SK-N-SH treated with all-trans-retinoic acid at 6 μM for 48 hours (cell line): ENCODE measurements around the gene ZBTB7B.

Source experiments
- ARNTL ChIP-seq: fragments of 450-650 bp; formaldehyde crosslinking; IDR thresholded peaks from 2 replicates; pipeline ENCODE4 v1.5.0; 2020; ENCODE audit warnings: low read depth, mild to moderate bottlenecking, moderate library complexity, borderline replicate concordance
- BACH2 ChIP-seq: fragments of 250-450 bp; sonication (Bioruptor Pico); IDR thresholded peaks from 2 replicates; pipeline ENCODE4 v1.9.0; 2021; ENCODE audit warnings: mild to moderate bottlenecking, borderline replicate concordance
- CSDC2 ChIP-seq: fragments of 250-450 bp; sonication (Bioruptor Pico); IDR thresholded peaks from 2 replicates; pipeline ENCODE4 v1.5.0; 2020; ENCODE audit warnings: mild to moderate bottlenecking, moderate library complexity
- CSRNP3 ChIP-seq: fragments of 250-450 bp; sonication (Bioruptor Pico); IDR thresholded peaks from 2 replicates; pipeline ENCODE4 v1.5.1; 2021; ENCODE audit warnings: mild to moderate bottlenecking, moderate library complexity
- GLIS3 ChIP-seq: fragments of 250-450 bp; sonication (Bioruptor Pico); IDR thresholded peaks from 2 replicates; pipeline ENCODE4 v1.5.0; 2020; ENCODE audit warnings: mild to moderate bottlenecking, moderate library complexity
- RARB ChIP-seq: fragments of 250-450 bp; sonication (Bioruptor Pico); IDR thresholded peaks from 2 replicates; pipeline ENCODE4 v1.8.0; 2021; ENCODE audit warnings: mild to moderate bottlenecking, moderate library complexity
- SNAI2 ChIP-seq: fragments of 250-450 bp; sonication (Bioruptor Pico); IDR thresholded peaks from 2 replicates; pipeline ENCODE4 v1.5.0; 2020; ENCODE audit warnings: mild to moderate bottlenecking, moderate library complexity
- TCF4 ChIP-seq: fragments of 250-450 bp; sonication (Bioruptor Pico); IDR thresholded peaks from 2 replicates; pipeline ENCODE4 v1.8.0; 2021; ENCODE audit warnings: mild to moderate bottlenecking, moderate library complexity, borderline replicate concordance
- TOX ChIP-seq: fragments of 250-450 bp; sonication (Bioruptor Pico); IDR thresholded peaks from 2 replicates; pipeline ENCODE4 v1.8.0; 2021; ENCODE audit warnings: mild to moderate bottlenecking, moderate library complexity, borderline replicate concordance
- TSHZ2 ChIP-seq: fragments of 250-450 bp; sonication (Bioruptor Pico); IDR thresholded peaks from 2 replicates; pipeline ENCODE4 v1.5.0; 2020; ENCODE audit warnings: mild to moderate bottlenecking, moderate library complexity
- ZC3H10 ChIP-seq: fragments of 250-450 bp; sonication (Bioruptor Pico); IDR thresholded peaks from 2 replicates; pipeline ENCODE4 v1.5.1; 2021; ENCODE audit warnings: mild to moderate bottlenecking, moderate library complexity
- ZFP3 ChIP-seq: fragments of 250-450 bp; sonication (Bioruptor Pico); IDR thresholded peaks from 2 replicates; pipeline ENCODE4 v1.5.0; 2020; ENCODE audit warnings: mild to moderate bottlenecking, moderate library complexity
- ZFP30 ChIP-seq: fragments of 450-650 bp; formaldehyde crosslinking; IDR thresholded peaks from 2 replicates; pipeline ENCODE4 v1.5.0; 2022; ENCODE audit warnings: mild to moderate bottlenecking, moderate library complexity

- TF ChIP-seq GLIS3 (CRISPR knock-in tag) (no peak), TOX (no peak), BACH2 (CRISPR knock-in tag) (no peak), TSHZ2 (no peak), SNAI2 (CRISPR knock-in tag) (no peak), ZC3H10 (no peak), RARB (no peak), CSRNP3 (no peak), ARNTL (CRISPR knock-in tag) (no peak), ZFP3 (no peak), ZFP30 (CRISPR knock-in tag) (no peak), TCF4 (CRISPR knock-in tag) (no peak), CSDC2 (CRISPR knock-in tag) (no peak)
These were observed 8.4 kb upstream of the ZBTB7B start for GRCh38 chr1:154994269-154994587.
